ENCODE data around the gene PLCG2. TPM values are rescaled to one million over a fixed set of nuclear protein-coding genes. Genes with fewer than 3 reads are reported as not detected.

Gene PLCG2
- total and polyA plus RNA-seq, 2 experiments from 2014 or later, result 2.5 to 5.0 TPM

- no peak for TF ChIP-seq CTCF (IDR thresholded peaks at IDR 0.05; ENCODE audit: poor library complexity)
- TF ChIP-seq EZH2 (IDR thresholded peaks at IDR 0.05; ENCODE audit: borderline replicate concordance), result no peak
- no peak for TF ChIP-seq EZH2phosphoT487 (IDR thresholded peaks at IDR 0.05; ENCODE audit: low read depth, severe bottlenecking, unreplicated experiment)
- no peaks in the 10 kb centered on the region for H3K79me2 ChIP-seq
- H3K4me3 ChIP-seq, result no peak overlapping the region
- no peaks in the 10 kb centered on the region for H3K27me3 ChIP-seq
- H3K4me2 ChIP-seq, result no peak overlapping the region
- H2AFZ ChIP-seq, result no peak overlapping the region
- no peaks in the 10 kb centered on the region for H3K9me3 ChIP-seq (ENCODE audit: low read depth)
- H3K36me3 ChIP-seq (replicated peaks; ENCODE audit: insufficient read depth, low read depth), result no peaks in the 10 kb centered on the region
- no peak overlapping the region for H3K27ac ChIP-seq
- H3K9me2 ChIP-seq (replicated peaks; ENCODE audit: insufficient read depth), result no peaks in the 10 kb centered on the region
- no peaks in the 10 kb centered on the region for H4K20me1 ChIP-seq (ENCODE audit: insufficient read depth, poor library complexity, severe bottlenecking)
- no peaks in the 10 kb centered on the region for H3K4me1 ChIP-seq (ENCODE audit: insufficient read depth)
- 95% methylated on average over 2 of the region's 2 CpGs for WGBS (ENCODE audit: low lambda C conversion rate, missing lambda C conversion rate)
- DNase-seq (ENCODE audit: low spot score), result no peak
Measured at GRCh38 chr16:81813648-81814047, 34.6 kb downstream of the PLCG2 start.

- no peaks in the 10 kb centered on the region for H3K27me3 ChIP-seq
- DNase-seq (ENCODE audit: low spot score), result no peak
- H3K9me2 ChIP-seq (replicated peaks; ENCODE audit: insufficient read depth), result no peaks in the 10 kb centered on the region
- no peak overlapping the region for H3K4me3 ChIP-seq
- no peaks in the 10 kb centered on the region for H3K79me2 ChIP-seq
- no peaks in the 10 kb centered on the region for H3K9me3 ChIP-seq (ENCODE audit: low read depth)
- H3K4me1 ChIP-seq (ENCODE audit: insufficient read depth), result no peaks in the 10 kb centered on the region
- H3K36me3 ChIP-seq (replicated peaks; ENCODE audit: insufficient read depth, low read depth), result no peaks in the 10 kb centered on the region
- WGBS (ENCODE audit: low lambda C conversion rate, missing lambda C conversion rate), result 67% methylated on average over 5 of the region's 5 CpGs
- H3K4me2 ChIP-seq, result no peak overlapping the region
- H2AFZ ChIP-seq, result no peak overlapping the region
- TF ChIP-seq CTCF (IDR thresholded peaks at IDR 0.05; ENCODE audit: poor library complexity), result no peak
- no peak for TF ChIP-seq EZH2phosphoT487 (IDR thresholded peaks at IDR 0.05; ENCODE audit: low read depth, severe bottlenecking, unreplicated experiment)
- no peak for TF ChIP-seq EZH2 (IDR thresholded peaks at IDR 0.05; ENCODE audit: borderline replicate concordance)
- no peak overlapping the region for H3K27ac ChIP-seq
- no peaks in the 10 kb centered on the region for H4K20me1 ChIP-seq (ENCODE audit: insufficient read depth, poor library complexity, severe bottlenecking)
Measured at GRCh38 chr16:81814751-81815428, 35.8 kb downstream of the PLCG2 start.

GRCh38 chr16:81815429-81815766 lies 36.3 kb downstream of the PLCG2 start:
- Histone ChIP-seq H3K79me2 (no peaks in the 10 kb centered on the region), H3K9me3 (ENCODE audit: low read depth) (no peaks in the 10 kb centered on the region), H3K4me2 (no peak overlapping the region), H2AFZ (no peak overlapping the region), H3K27me3 (no peaks in the 10 kb centered on the region), H3K4me3 (no peak overlapping the region), H3K4me1 (ENCODE audit: insufficient read depth) (no peaks in the 10 kb centered on the region), H3K9me2 (replicated peaks; ENCODE audit: insufficient read depth) (no peaks in the 10 kb centered on the region), H4K20me1 (ENCODE audit: insufficient read depth, poor library complexity, severe bottlenecking) (no peaks in the 10 kb centered on the region), H3K27ac (no peak overlapping the region), H3K36me3 (replicated peaks; ENCODE audit: insufficient read depth, low read depth) (no peaks in the 10 kb centered on the region)
- TF ChIP-seq EZH2phosphoT487 (IDR thresholded peaks at IDR 0.05; ENCODE audit: low read depth, severe bottlenecking, unreplicated experiment), result no peak
- TF ChIP-seq EZH2 (IDR thresholded peaks at IDR 0.05; ENCODE audit: borderline replicate concordance), result no peak
- 76% methylated on average over 5 of the region's 5 CpGs for WGBS (ENCODE audit: low lambda C conversion rate, missing lambda C conversion rate)
- no peak for DNase-seq (ENCODE audit: low spot score)

GRCh38 chr16:81816351-81816750 lies 37.3 kb downstream of the PLCG2 start:
- Histone ChIP-seq H3K4me1 (ENCODE audit: insufficient read depth) (no peaks in the 10 kb centered on the region), H3K4me3 (no peak overlapping the region), H3K9me2 (replicated peaks; ENCODE audit: insufficient read depth) (no peaks in the 10 kb centered on the region), H4K20me1 (ENCODE audit: insufficient read depth, poor library complexity, severe bottlenecking) (no peaks in the 10 kb centered on the region), H3K27ac (no peak overlapping the region), H3K9me3 (ENCODE audit: low read depth) (no peaks in the 10 kb centered on the region), H3K36me3 (replicated peaks; ENCODE audit: insufficient read depth, low read depth) (no peaks in the 10 kb centered on the region), H3K27me3 (no peaks in the 10 kb centered on the region), H3K79me2 (no peaks in the 10 kb centered on the region), H2AFZ (no peak overlapping the region), H3K4me2 (no peak overlapping the region)
- TF ChIP-seq EZH2phosphoT487 (IDR thresholded peaks at IDR 0.05; ENCODE audit: low read depth, severe bottlenecking, unreplicated experiment), result no peak
- TF ChIP-seq CTCF (IDR thresholded peaks at IDR 0.05; ENCODE audit: poor library complexity), result no peak
- no peak for TF ChIP-seq EZH2 (IDR thresholded peaks at IDR 0.05; ENCODE audit: borderline replicate concordance)
- DNase-seq (ENCODE audit: low spot score), result no peak
- WGBS (ENCODE audit: low lambda C conversion rate, missing lambda C conversion rate), result 92% methylated on average over 2 of the region's 2 CpGs
